H7 (cell line): ENCODE results near the gene GORAB. TPM values are rescaled to one million over a fixed set of nuclear protein-coding genes. Genes with fewer than 3 reads are reported as not detected.

Experiments
- DNase-seq: peaks from one replicate; pipeline ENCODE4 v3.0.0; 2012
- H3K27me3 ChIP-seq: 2 replicates; pipeline ENCODE4 v1.6.0; 2011; ENCODE audit warnings: mild to moderate bottlenecking, low read length; ENCODE audit not compliant: control insufficient read depth, insufficient read depth
- H3K36me3 ChIP-seq: replicated peaks from 2 replicates; pipeline ENCODE4 v1.5.1; 2011; ENCODE audit warnings: low read length; ENCODE audit not compliant: control insufficient read depth, insufficient read depth
- H3K4me3 ChIP-seq: 2 replicates; pipeline ENCODE4 v1.5.1; 2011; ENCODE audit warnings: low read depth, mild to moderate bottlenecking, control low read depth, low read length, moderate library complexity; ENCODE audit not compliant: insufficient read depth
- total RNA-seq: library from RNA; depleted of rRNA; stranded (reverse); fragments of >200 nt; shearing (Covaris generic); gene quantifications from 2 replicates; pipeline ENCODE4 v1.2.3, GENCODE V29; 2014

Gene GORAB
- total RNA-seq, 1 experiment from 2014 or later: 11.6 TPM

- Histone ChIP-seq H3K36me3 (no peaks in the 10 kb centered on the region), H3K27me3 (no peaks in the 10 kb centered on the region), H3K4me3 (no peak overlapping the region)
- no peak for DNase-seq
Measured at GRCh38 chr1:170558731-170559130, 26.8 kb downstream of the GORAB start.

GRCh38 chr1:170559166-170559565 lies 27.2 kb downstream of the GORAB start:
- no peaks in the 10 kb centered on the region for H3K36me3 ChIP-seq
- no peaks in the 10 kb centered on the region for H3K27me3 ChIP-seq
- no peak overlapping the region for H3K4me3 ChIP-seq
- no peak for DNase-seq

GRCh38 chr1:170560681-170561285 lies 28.8 kb downstream of the GORAB start:
- Histone ChIP-seq H3K4me3 (no peak overlapping the region), H3K27me3 (no peaks in the 10 kb centered on the region), H3K36me3 (no peaks in the 10 kb centered on the region)
- no peak for DNase-seq

GRCh38 chr1:170562646-170563338 lies 30.8 kb downstream of the GORAB start:
- H3K27me3 ChIP-seq: no peaks in the 10 kb centered on the region
- H3K36me3 ChIP-seq: no peaks in the 10 kb centered on the region
- no peak overlapping the region for H3K4me3 ChIP-seq
- no peak for DNase-seq

- no peaks in the 10 kb centered on the region for H3K27me3 ChIP-seq
- H3K4me3 ChIP-seq: no peak overlapping the region
- no peak for DNase-seq
- no peaks in the 10 kb centered on the region for H3K36me3 ChIP-seq
Measured at GRCh38 chr1:170567214-170567613, 35.2 kb downstream of the GORAB start.

GRCh38 chr1:170568197-170568596 lies 36.2 kb downstream of the GORAB start:
- no peak for DNase-seq
- H3K36me3 ChIP-seq: no peaks in the 10 kb centered on the region
- no peaks in the 10 kb centered on the region for H3K27me3 ChIP-seq
- no peak overlapping the region for H3K4me3 ChIP-seq

- no peak for DNase-seq
- Histone ChIP-seq H3K4me3 (no peak overlapping the region), H3K27me3 (no peaks in the 10 kb centered on the region; the same call in 1 of the 2 replicates), H3K36me3 (no peaks in the 10 kb centered on the region)
Measured at GRCh38 chr1:170576980-170577379, 45.0 kb downstream of the GORAB start.

- Histone ChIP-seq H3K27me3 (peaks cover 3% of the 10 kb centered on the region; the same call in 1 of the 2 replicates), H3K4me3 (no peak overlapping the region), H3K36me3 (no peaks in the 10 kb centered on the region)
- DNase-seq: no peak
Measured at GRCh38 chr1:170578359-170578758, 46.4 kb downstream of the GORAB start.

GRCh38 chr1:170580636-170581440 lies 48.9 kb downstream of the GORAB start:
- Histone ChIP-seq H3K36me3 (no peaks in the 10 kb centered on the region), H3K27me3 (peaks cover 18% of the 10 kb centered on the region), H3K4me3 (no peak overlapping the region)
- DNase-seq: peak; percentile 24

GRCh38 chr1:170583186-170583585 lies 51.2 kb downstream of the GORAB start:
- peaks cover 31% of the 10 kb centered on the region for H3K27me3 ChIP-seq
- no peak overlapping the region for H3K4me3 ChIP-seq
- H3K36me3 ChIP-seq: no peaks in the 10 kb centered on the region
- DNase-seq: no peak

- Histone ChIP-seq H3K36me3 (no peaks in the 10 kb centered on the region), H3K27me3 (peaks cover 50% of the 10 kb centered on the region), H3K4me3 (no peak overlapping the region)
- DNase-seq: peak; percentile 19
Measured at GRCh38 chr1:170586321-170587252, 54.6 kb downstream of the GORAB start.

- no peak for DNase-seq
- H3K4me3 ChIP-seq: no peak overlapping the region
- peaks cover 52% of the 10 kb centered on the region for H3K27me3 ChIP-seq
- H3K36me3 ChIP-seq: no peaks in the 10 kb centered on the region
Measured at GRCh38 chr1:170587253-170587593, 55.3 kb downstream of the GORAB start.

- H3K27me3 ChIP-seq: peaks cover 33% of the 10 kb centered on the region
- no peaks in the 10 kb centered on the region for H3K36me3 ChIP-seq
- H3K4me3 ChIP-seq: no peak overlapping the region
- no peak for DNase-seq
Measured at GRCh38 chr1:170590921-170591705, 59.1 kb downstream of the GORAB start.
